ENCODE measurements around the gene PEX6. TPM values are rescaled to one million over a fixed set of nuclear protein-coding genes. Genes with fewer than 3 reads are reported as not detected.

The PEX6 gene
- total and polyA plus RNA-seq, 2 of the 13 experiments (the other 11 are each of a cell fraction or from before 2014, with no cell fraction given), result 5.1 to 6.7 TPM

DNA sequence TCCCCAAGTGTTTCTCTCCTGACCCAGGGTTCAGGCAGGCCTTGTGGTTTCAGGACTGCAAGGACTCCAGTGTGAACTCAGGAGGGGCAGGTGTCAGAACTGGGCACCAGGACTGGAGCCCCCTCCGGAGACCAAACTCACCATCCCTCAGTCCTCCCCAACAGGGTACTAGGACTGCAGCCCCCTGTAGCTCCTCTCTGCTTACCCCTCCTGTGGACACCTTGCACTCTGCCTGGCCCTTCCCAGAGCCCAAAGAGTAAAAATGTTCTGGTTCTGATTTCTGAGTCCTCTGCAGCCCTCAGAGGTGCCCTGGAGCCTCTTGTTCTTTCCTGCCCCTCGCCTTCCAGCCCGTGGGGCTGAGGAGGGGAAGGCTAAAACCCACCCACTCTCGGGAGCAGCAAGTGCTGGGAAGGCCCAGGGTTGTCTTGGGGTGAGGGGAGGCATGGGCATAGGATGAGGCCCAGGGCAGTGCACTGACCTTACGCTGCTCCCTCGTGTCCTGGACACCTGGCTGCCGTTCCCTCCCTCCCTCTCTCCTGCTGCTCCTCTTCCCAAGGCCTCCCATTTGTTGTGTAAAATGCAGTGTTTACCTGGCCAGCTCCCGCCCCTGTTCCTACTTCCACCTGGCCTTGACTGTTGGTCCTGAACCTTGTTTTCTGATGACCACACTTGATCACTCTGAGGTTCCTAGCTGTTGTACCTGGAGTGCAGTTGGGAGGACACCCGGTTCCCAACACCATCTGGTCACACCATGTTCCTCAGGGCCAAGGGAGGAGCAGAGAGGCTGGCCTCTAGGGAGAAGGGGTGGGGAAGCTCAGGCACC is 39.8 kb downstream of the PEX6 start (continued):
- TF ChIP-seq, protein P1, sequence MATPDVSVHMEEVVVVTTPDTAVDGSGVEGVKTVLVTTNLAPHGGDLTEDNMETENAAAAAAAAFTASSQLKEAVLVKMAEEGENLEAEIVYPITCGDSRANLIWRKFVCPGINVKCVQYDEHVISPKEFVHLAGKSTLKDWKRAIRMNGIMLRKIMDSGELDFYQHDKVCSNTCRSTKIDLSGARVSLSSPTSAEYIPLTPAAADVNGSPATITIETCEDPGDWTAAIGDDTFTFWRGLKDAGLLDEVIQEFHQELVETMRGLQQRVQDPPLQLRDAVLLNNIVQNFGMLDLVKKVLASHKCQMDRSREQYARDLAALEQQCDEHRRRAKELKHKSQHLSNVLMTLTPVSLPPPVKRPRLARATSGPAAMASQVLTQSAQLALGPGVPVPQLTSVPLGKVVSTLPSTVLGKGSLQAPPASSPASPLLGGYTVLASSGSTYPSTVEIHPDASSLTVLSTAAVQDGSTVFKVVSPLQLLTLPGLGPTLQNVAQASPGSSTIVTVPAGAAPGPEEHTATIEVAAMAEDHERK (CRISPR knock-in tag; IDR thresholded peaks at IDR 0.05; ENCODE audit: low read depth), result no peak
- no peak for TF ChIP-seq SRSF4 (IDR thresholded peaks at IDR 0.05; ENCODE audit: low read depth, low read length, poor library complexity, severe bottlenecking)
- no peak for TF ChIP-seq SUZ12 (IDR thresholded peaks at IDR 0.05; ENCODE audit: low read depth, low read length)
- no peak for TF ChIP-seq ZNF44 (CRISPR knock-in tag; IDR thresholded peaks at IDR 0.05)
- no peak for TF ChIP-seq FOSL1 (CRISPR knock-in tag; IDR thresholded peaks at IDR 0.05; ENCODE audit: borderline replicate concordance)
- no peak for TF ChIP-seq EZH2 (conservative IDR thresholded peaks at IDR 0.05; ENCODE audit: low read depth, low read length)
- peak; percentile 77; the same call in 1 of the 2 replicates for TF ChIP-seq ZSCAN25 (CRISPR knock-in tag; IDR thresholded peaks at IDR 0.05)
- peak; percentile 72 for TF ChIP-seq SKI (IDR thresholded peaks at IDR 0.05; ENCODE audit: partially characterized antibody)
- peak; percentile 84; the same call in 1 of the 2 replicates for TF ChIP-seq ZNF276 (CRISPR knock-in tag; IDR thresholded peaks at IDR 0.05; ENCODE audit: low read depth)
- peak; percentile 83 for TF ChIP-seq DRAP1 (CRISPR knock-in tag; IDR thresholded peaks at IDR 0.05)
- peak; percentile 91 for TF ChIP-seq SKIL (CRISPR knock-in tag; IDR thresholded peaks at IDR 0.05; ENCODE audit: borderline replicate concordance)
- no peak for TF ChIP-seq STAT5B (CRISPR knock-in tag; IDR thresholded peaks at IDR 0.05)
- peak; percentile 94 for TF ChIP-seq HNF1B (CRISPR knock-in tag; IDR thresholded peaks at IDR 0.05)
- TF ChIP-seq RFX3 (CRISPR knock-in tag; IDR thresholded peaks at IDR 0.05), result no peak
- 0 out of 2 replicates have a peak, but pooled peaks have one; percentile 14 for TF ChIP-seq ZSCAN20 (CRISPR knock-in tag; IDR thresholded peaks at IDR 0.05; ENCODE audit: borderline replicate concordance)
- no peak for TF ChIP-seq ISX (CRISPR knock-in tag; conservative IDR thresholded peaks at IDR 0.05)
- TF ChIP-seq, protein P2, sequence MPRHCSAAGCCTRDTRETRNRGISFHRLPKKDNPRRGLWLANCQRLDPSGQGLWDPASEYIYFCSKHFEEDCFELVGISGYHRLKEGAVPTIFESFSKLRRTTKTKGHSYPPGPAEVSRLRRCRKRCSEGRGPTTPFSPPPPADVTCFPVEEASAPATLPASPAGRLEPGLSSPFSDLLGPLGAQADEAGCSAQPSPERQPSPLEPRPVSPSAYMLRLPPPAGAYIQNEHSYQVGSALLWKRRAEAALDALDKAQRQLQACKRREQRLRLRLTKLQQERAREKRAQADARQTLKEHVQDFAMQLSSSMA (CRISPR knock-in tag; IDR thresholded peaks at IDR 0.05), result peak; percentile 89; the same call in 1 of the 2 replicates
- peak; percentile 67; the same call in 1 of the 2 replicates for TF ChIP-seq TOPORS (CRISPR knock-in tag; IDR thresholded peaks at IDR 0.05)
- TF ChIP-seq AGO2 (optimal IDR thresholded peaks at IDR 0.05; ENCODE audit: low read depth, low read length), result no peak
- TF ChIP-seq PTBP1 (IDR thresholded peaks at IDR 0.05; ENCODE audit: low read depth, low read length, poor library complexity, severe bottlenecking), result no peak

Measured in HepG2 (cell line).